Measurements from ENCODE around the gene UCK2. TPM values are rescaled to one million over a fixed set of nuclear protein-coding genes. Genes with fewer than 3 reads are reported as not detected.
"Not testable (repeated sequence)": the region's sequence is repeated elsewhere in the genome, so short reads cannot be mapped to it uniquely, and the experiment has no call there.

Gene UCK2
- total RNA-seq, result 63.9 and 74.2 TPM in 2 replicates

DNA sequence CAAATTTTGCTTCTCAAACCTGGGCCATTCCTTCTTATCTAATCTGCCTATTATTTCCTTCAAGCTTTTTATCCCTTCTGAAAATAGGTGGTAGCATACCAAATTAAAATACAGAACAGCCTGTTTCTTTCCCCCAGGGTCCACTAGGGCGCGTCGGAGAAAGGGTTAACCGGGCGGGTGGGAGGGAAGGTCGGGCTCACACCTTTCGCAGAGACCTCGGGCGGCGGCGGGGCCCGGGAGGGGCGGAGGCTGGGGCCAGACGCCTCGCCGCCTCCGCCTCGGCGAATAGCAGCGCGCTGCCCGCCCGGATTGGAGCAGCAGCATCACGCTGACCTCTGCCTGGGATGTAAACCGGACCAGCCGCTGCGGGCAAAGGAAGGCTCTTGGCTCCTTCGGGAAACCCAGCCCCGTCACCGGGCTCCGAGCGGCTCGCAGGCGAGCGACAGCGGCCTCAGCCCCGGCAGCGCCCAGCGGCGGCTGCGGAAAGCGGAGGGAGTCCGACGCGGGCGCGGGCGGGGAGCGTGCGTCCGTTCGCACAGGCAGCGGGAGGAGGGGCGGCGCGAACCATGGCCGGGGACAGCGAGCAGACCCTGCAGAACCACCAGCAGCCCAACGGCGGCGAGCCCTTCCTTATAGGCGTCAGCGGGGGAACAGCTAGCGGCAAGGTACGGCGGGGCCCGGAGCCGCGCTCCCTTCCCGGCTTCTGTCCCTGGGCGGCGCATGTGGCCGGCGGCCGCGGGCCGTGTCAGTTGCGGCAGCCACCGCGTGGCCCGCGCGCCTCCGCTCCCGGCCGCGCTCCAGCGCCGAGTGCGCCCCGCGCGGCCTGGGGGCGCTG lies at the start of gene UCK2:
UCK2 (plus strand) TSS at position 347 of the 835 bp plus-strand sequence; CDS start at position 567, 220 bp downstream.
- H3K4me2 ChIP-seq (ENCODE audit: insufficient read depth, low read length), result peak within 1 kb of the TSS; percentile 95
- peak within 1 kb of the TSS; percentile 81 for H3K4me3 ChIP-seq (ENCODE audit: insufficient read depth, low read length)
- peaks cover 21% of the 10 kb centered on the region for H3K4me1 ChIP-seq (ENCODE audit: insufficient read depth, low read length)
- peak; percentile 99 for DNase-seq (ENCODE audit: insufficient read length, low spot score, missing footprints)
- peaks cover 45% of the 10 kb centered on the region for H3K79me2 ChIP-seq (ENCODE audit: insufficient read depth, low read length)
- no peaks in the 10 kb centered on the region for H3K9me3 ChIP-seq (ENCODE audit: low read depth, low read length)
- H3K36me3 ChIP-seq (ENCODE audit: insufficient read depth, low read length), result no peaks in the 10 kb centered on the region
- no peaks in the 10 kb centered on the region for H3K27me3 ChIP-seq (ENCODE audit: insufficient read depth, low read length)
- TF ChIP-seq, protein P1, sequence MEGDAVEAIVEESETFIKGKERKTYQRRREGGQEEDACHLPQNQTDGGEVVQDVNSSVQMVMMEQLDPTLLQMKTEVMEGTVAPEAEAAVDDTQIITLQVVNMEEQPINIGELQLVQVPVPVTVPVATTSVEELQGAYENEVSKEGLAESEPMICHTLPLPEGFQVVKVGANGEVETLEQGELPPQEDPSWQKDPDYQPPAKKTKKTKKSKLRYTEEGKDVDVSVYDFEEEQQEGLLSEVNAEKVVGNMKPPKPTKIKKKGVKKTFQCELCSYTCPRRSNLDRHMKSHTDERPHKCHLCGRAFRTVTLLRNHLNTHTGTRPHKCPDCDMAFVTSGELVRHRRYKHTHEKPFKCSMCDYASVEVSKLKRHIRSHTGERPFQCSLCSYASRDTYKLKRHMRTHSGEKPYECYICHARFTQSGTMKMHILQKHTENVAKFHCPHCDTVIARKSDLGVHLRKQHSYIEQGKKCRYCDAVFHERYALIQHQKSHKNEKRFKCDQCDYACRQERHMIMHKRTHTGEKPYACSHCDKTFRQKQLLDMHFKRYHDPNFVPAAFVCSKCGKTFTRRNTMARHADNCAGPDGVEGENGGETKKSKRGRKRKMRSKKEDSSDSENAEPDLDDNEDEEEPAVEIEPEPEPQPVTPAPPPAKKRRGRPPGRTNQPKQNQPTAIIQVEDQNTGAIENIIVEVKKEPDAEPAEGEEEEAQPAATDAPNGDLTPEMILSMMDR (IDR thresholded peaks at IDR 0.05; ENCODE audit: extremely low read depth, low read depth, low read length), result no peak
- H2AFZ ChIP-seq (ENCODE audit: low read length), result peak within 1 kb of the TSS; percentile 89
- H3K27ac ChIP-seq (ENCODE audit: low read depth, low read length), result peak within 1 kb of the TSS; percentile 91
- peaks cover 11% of the 10 kb centered on the region for H4K20me1 ChIP-seq (ENCODE audit: insufficient read depth, low read length)

DNA sequence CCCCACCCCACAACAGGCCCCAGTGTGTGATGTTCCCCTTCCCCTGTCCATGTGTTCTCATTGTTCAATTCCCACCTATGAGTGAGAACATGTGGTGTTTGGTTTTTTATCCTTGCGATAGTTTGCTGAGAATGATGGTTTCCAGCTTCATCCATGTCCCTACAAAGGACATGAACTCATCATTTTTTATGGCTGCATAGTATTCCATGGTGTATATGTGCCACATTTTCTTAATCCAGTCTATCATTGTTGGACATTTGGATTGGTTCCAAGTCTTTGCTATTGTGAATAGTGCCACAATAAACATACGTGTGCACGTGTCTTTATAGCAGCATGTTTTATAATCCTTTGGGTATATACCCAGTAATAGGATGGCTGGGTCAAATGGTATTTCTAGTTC lies 49.2 kb upstream of the UCK2 start:
- not testable (repeated sequence) for H3K27ac ChIP-seq (ENCODE audit: low read depth, low read length); H3K4me2 ChIP-seq (ENCODE audit: insufficient read depth, low read length); H3K9me3 ChIP-seq (ENCODE audit: low read depth, low read length); H4K20me1 ChIP-seq (ENCODE audit: insufficient read depth, low read length); H3K79me2 ChIP-seq (ENCODE audit: insufficient read depth, low read length); H3K4me3 ChIP-seq (ENCODE audit: insufficient read depth, low read length); H3K36me3 ChIP-seq (ENCODE audit: insufficient read depth, low read length); H2AFZ ChIP-seq (ENCODE audit: low read length); H3K4me1 ChIP-seq (ENCODE audit: insufficient read depth, low read length); DNase-seq (ENCODE audit: insufficient read length, low spot score, missing footprints); H3K27me3 ChIP-seq (ENCODE audit: insufficient read depth, low read length)

DNA sequence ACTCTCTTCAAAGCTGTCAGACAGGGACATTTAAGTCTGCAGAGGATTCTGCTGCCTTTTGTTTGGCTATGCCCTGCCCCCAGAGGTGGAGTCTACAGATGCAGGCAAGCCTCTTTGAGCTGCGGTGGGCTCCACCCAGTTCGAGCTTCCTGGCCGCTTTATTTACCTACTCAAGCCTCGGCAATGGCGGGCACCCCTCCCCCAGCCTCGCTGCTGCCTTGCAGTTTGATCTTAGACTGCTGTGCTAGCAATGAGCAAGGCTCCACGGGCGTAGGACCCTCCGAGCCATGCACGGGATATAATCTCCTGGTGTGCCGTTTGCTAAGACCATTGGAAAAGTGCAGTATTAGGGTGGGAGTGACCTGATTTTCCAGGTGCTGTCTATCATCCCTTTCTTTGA lies 43.9 kb upstream of the UCK2 start:
- not testable (repeated sequence) for H3K36me3 ChIP-seq (ENCODE audit: insufficient read depth, low read length); H3K9me3 ChIP-seq (ENCODE audit: low read depth, low read length); H3K27me3 ChIP-seq (ENCODE audit: insufficient read depth, low read length); H3K4me1 ChIP-seq (ENCODE audit: insufficient read depth, low read length); H3K79me2 ChIP-seq (ENCODE audit: insufficient read depth, low read length); H3K4me2 ChIP-seq (ENCODE audit: insufficient read depth, low read length); H4K20me1 ChIP-seq (ENCODE audit: insufficient read depth, low read length); H3K27ac ChIP-seq (ENCODE audit: low read depth, low read length); DNase-seq (ENCODE audit: insufficient read length, low spot score, missing footprints); H3K4me3 ChIP-seq (ENCODE audit: insufficient read depth, low read length); H2AFZ ChIP-seq (ENCODE audit: low read length)

DNA sequence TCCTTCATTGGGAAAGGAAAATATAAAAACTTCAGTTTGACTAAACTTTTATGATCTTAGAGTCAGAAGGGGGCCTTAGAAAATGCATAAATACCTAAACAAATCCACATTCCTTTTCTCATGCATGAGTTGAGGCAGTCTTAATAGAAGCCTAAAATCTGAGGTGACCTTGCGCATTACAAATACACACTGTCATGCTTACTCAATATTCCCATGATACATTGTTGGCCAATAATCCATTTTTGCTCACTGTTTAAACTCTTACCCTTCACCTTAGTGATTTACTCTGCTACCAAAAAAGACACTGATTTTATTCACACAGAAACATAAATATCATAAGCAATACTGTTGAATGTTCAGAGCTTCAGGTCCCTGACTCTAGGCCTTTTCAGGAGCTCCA lies 39.7 kb upstream of the UCK2 start:
- no peaks in the 10 kb centered on the region for H4K20me1 ChIP-seq (ENCODE audit: insufficient read depth, low read length)
- H3K27ac ChIP-seq (ENCODE audit: low read depth, low read length), result no peak overlapping the region
- H3K79me2 ChIP-seq (ENCODE audit: insufficient read depth, low read length), result no peaks in the 10 kb centered on the region
- DNase-seq (ENCODE audit: insufficient read length, low spot score, missing footprints), result peak; percentile 22
- no peaks in the 10 kb centered on the region for H3K4me1 ChIP-seq (ENCODE audit: insufficient read depth, low read length)
- no peak overlapping the region for H2AFZ ChIP-seq (ENCODE audit: low read length)
- TF ChIP-seq, protein P1 (IDR thresholded peaks at IDR 0.05; ENCODE audit: extremely low read depth, low read depth, low read length), result no peak
- H3K27me3 ChIP-seq (ENCODE audit: insufficient read depth, low read length), result no peaks in the 10 kb centered on the region
- H3K4me3 ChIP-seq (ENCODE audit: insufficient read depth, low read length), result no peak overlapping the region
- no peak overlapping the region for H3K4me2 ChIP-seq (ENCODE audit: insufficient read depth, low read length)
- no peaks in the 10 kb centered on the region for H3K36me3 ChIP-seq (ENCODE audit: insufficient read depth, low read length)
- H3K9me3 ChIP-seq (ENCODE audit: low read depth, low read length), result no peaks in the 10 kb centered on the region

DNA sequence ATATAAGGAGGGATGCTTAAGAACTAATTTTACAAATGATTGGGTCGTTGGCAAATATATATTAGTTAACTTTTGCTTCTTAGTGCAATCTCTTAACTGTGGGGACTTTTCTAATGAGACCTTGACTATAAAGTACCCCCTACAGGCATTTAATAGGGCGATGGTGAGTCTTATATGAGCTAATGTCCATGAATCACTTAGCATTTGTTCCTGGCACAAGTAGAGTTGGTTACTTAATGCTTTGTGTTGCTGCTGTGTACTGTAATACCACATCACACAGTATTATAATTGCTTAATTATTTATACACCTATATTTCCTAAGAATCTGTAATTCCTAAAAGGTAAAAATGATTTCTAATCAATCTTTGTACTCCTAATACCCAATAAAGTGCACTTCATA lies 33.5 kb upstream of the UCK2 start:
- Histone ChIP-seq H3K4me1 (ENCODE audit: insufficient read depth, low read length) (no peaks in the 10 kb centered on the region), H3K4me3 (ENCODE audit: insufficient read depth, low read length) (no peak overlapping the region), H3K4me2 (ENCODE audit: insufficient read depth, low read length) (no peak overlapping the region), H3K79me2 (ENCODE audit: insufficient read depth, low read length) (no peaks in the 10 kb centered on the region), H4K20me1 (ENCODE audit: insufficient read depth, low read length) (no peaks in the 10 kb centered on the region), H3K27ac (ENCODE audit: low read depth, low read length) (no peak overlapping the region), H3K27me3 (ENCODE audit: insufficient read depth, low read length) (no peaks in the 10 kb centered on the region), H2AFZ (ENCODE audit: low read length) (no peak overlapping the region), H3K9me3 (ENCODE audit: low read depth, low read length) (no peaks in the 10 kb centered on the region), H3K36me3 (ENCODE audit: insufficient read depth, low read length) (no peaks in the 10 kb centered on the region)
- TF ChIP-seq, protein P1 (IDR thresholded peaks at IDR 0.05; ENCODE audit: extremely low read depth, low read depth, low read length), result no peak
- DNase-seq (ENCODE audit: insufficient read length, low spot score, missing footprints), result no peak

All from osteoblast (primary cell).